ENCODE data around the gene MUC12. TPM values are rescaled to one million over a fixed set of nuclear protein-coding genes. Genes with fewer than 3 reads are reported as not detected.

Gene MUC12
- total RNA-seq, 1 donor from 2014 or later: 2.8 TPM

DNA sequence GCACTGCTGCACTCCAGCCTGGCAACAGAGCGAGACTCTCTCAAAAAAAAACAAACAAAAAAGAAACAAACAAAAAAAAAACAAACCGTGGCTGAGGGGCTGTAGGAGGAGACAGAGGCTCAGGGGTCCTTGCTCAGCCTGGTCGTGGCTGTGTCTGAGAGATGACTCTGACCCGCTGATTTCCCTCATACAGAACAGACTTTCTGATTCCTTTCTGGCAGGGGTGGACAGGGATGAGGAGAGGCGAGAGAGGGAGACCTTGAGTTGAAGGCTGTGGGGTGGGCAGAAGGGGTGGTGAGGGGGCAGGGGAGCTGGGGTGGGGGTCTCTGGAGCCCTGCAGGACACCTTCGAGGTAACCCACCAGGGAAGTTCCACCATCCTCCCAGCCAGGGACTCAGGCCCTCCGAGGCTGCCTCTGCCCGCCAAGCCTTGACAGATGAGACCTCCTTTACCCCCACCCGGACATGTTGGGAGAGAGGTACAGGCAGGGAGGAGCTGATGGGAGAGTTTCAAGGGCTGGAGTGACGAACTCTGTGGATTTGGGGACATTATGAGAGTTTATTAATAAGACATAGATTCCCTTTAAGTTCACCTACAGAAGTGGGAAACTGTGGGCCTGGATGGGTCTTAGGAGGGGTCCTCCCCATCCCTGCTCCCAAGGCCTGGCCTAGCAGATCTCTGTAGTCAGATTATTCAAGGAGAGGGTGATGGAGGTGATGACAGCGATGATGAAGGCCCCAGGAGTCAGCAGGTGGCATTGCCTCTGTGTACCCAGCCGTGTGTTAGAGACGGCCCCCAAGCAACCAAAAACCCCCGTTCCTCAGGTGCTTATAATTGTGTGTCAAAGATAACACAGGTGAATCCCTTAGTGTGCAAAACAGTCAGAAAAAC, 2.0 kb downstream of the MUC12 start:
- H4K20me1 ChIP-seq (ENCODE audit: insufficient read depth, low read length): no peaks in the 10 kb centered on the region
- H3K36me3 ChIP-seq (ENCODE audit: insufficient read depth, low read length): no peaks in the 10 kb centered on the region
- H3K27ac Mint-ChIP-seq (ENCODE audit: unreplicated experiment): no peak overlapping the region
- peaks cover 35% of the 10 kb centered on the region for H3K27me3 ChIP-seq (ENCODE audit: insufficient read depth, low read length)
- no peaks in the 10 kb centered on the region for H3K4me1 ChIP-seq (ENCODE audit: insufficient read depth, low read length)
- H3K9me3 ChIP-seq (ENCODE audit: insufficient read depth, low read depth, low read length): peaks cover 4% of the 10 kb centered on the region
- no peak overlapping the region for H3K4me3 Mint-ChIP-seq (ENCODE audit: unreplicated experiment)
- no peak overlapping the region for H3K4me2 ChIP-seq (ENCODE audit: low read length)
- H3K79me2 ChIP-seq (ENCODE audit: insufficient read depth, low read length): no peaks in the 10 kb centered on the region
- FAIRE-seq (no peak), DNase-seq (ENCODE audit: low read depth) (no peak)
- TF ChIP-seq CTCF (IDR thresholded peaks at IDR 0.05; ENCODE audit: insufficient read depth, low read depth, low read length): no peak
- no peak for TF ChIP-seq EZH2 (IDR thresholded peaks at IDR 0.05; ENCODE audit: insufficient read depth, low read length)
- no peak overlapping the region for H3K27ac ChIP-seq (ENCODE audit: low read depth, low read length)
- H3K9ac ChIP-seq (ENCODE audit: low read length): no peak overlapping the region
- peaks cover 21% of the 10 kb centered on the region for H3K9me3 Mint-ChIP-seq (ENCODE audit: unreplicated experiment)
- no peak overlapping the region for H2AFZ ChIP-seq (ENCODE audit: low read depth, low read length)
- no peaks in the 10 kb centered on the region for H3K4me1 Mint-ChIP-seq (ENCODE audit: low read depth, unreplicated experiment)
- no peaks in the 10 kb centered on the region for H3K36me3 Mint-ChIP-seq (ENCODE audit: low read depth, unreplicated experiment)
- peaks cover 69% of the 10 kb centered on the region for H3K27me3 Mint-ChIP-seq (ENCODE audit: low read depth, unreplicated experiment)
- no peak overlapping the region for H3K4me3 ChIP-seq (ENCODE audit: insufficient read depth, low read depth, low read length)

GRCh38 chr7:100972002-100972347, 2.6 kb downstream of the MUC12 start:
- DNase-seq (ENCODE audit: low read depth): no peak
- Mint-ChIP-seq H3K27me3 (ENCODE audit: low read depth, unreplicated experiment) (peaks cover 65% of the 10 kb centered on the region), H3K27ac (ENCODE audit: unreplicated experiment) (no peak overlapping the region), H3K4me3 (ENCODE audit: unreplicated experiment) (no peak overlapping the region), H3K4me1 (ENCODE audit: low read depth, unreplicated experiment) (no peaks in the 10 kb centered on the region), H3K36me3 (ENCODE audit: low read depth, unreplicated experiment) (no peaks in the 10 kb centered on the region), H3K9me3 (ENCODE audit: unreplicated experiment) (peaks cover 21% of the 10 kb centered on the region)
- Histone ChIP-seq H3K27me3 (ENCODE audit: insufficient read depth, low read length) (peaks cover 30% of the 10 kb centered on the region), H3K9me3 (ENCODE audit: insufficient read depth, low read depth, low read length) (peaks cover 4% of the 10 kb centered on the region), H2AFZ (ENCODE audit: low read depth, low read length) (no peak overlapping the region), H3K27ac (ENCODE audit: low read depth, low read length) (no peak overlapping the region), H4K20me1 (ENCODE audit: insufficient read depth, low read length) (no peaks in the 10 kb centered on the region), H3K4me1 (ENCODE audit: insufficient read depth, low read length) (no peaks in the 10 kb centered on the region), H3K4me2 (ENCODE audit: low read length) (no peak overlapping the region), H3K79me2 (ENCODE audit: insufficient read depth, low read length) (no peaks in the 10 kb centered on the region), H3K9ac (ENCODE audit: low read length) (no peak overlapping the region), H3K4me3 (ENCODE audit: insufficient read depth, low read depth, low read length) (no peak overlapping the region), H3K36me3 (ENCODE audit: insufficient read depth, low read length) (no peaks in the 10 kb centered on the region)
- TF ChIP-seq CTCF (IDR thresholded peaks at IDR 0.05; ENCODE audit: insufficient read depth, low read depth, low read length): no peak
- TF ChIP-seq EZH2 (IDR thresholded peaks at IDR 0.05; ENCODE audit: insufficient read depth, low read length): no peak
- FAIRE-seq: no peak

DNA sequence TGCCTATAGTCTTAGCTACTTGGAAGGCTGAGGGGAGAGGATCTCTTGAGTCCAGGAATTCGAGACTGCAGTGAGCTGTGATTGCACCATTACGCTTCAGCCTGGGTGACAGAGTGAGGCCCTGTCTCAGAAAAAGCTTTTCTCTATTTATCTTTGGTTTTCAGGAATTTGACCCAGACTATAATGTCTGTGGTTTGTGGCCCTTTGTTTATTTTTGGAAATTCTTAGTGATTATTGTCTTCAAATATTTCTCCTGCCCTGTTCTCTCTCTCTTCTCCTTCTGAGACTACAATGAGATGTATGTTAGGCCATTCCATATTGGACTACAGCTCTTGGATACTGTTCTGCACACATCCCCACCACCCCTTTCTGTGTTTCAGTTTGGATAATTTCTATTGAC, 4.7 kb downstream of the MUC12 start:
- Histone ChIP-seq H3K4me3 (ENCODE audit: insufficient read depth, low read depth, low read length) (no peak overlapping the region), H3K27ac (ENCODE audit: low read depth, low read length) (no peak overlapping the region), H3K27me3 (ENCODE audit: insufficient read depth, low read length) (peaks cover 16% of the 10 kb centered on the region), H3K36me3 (ENCODE audit: insufficient read depth, low read length) (no peaks in the 10 kb centered on the region), H3K9me3 (ENCODE audit: insufficient read depth, low read depth, low read length) (peaks cover 4% of the 10 kb centered on the region), H4K20me1 (ENCODE audit: insufficient read depth, low read length) (no peaks in the 10 kb centered on the region), H3K79me2 (ENCODE audit: insufficient read depth, low read length) (no peaks in the 10 kb centered on the region), H3K4me2 (ENCODE audit: low read length) (no peak overlapping the region), H2AFZ (ENCODE audit: low read depth, low read length) (no peak overlapping the region), H3K9ac (ENCODE audit: low read length) (no peak overlapping the region), H3K4me1 (ENCODE audit: insufficient read depth, low read length) (no peaks in the 10 kb centered on the region)
- TF ChIP-seq EZH2 (IDR thresholded peaks at IDR 0.05; ENCODE audit: insufficient read depth, low read length) (no peak), CTCF (IDR thresholded peaks at IDR 0.05; ENCODE audit: insufficient read depth, low read depth, low read length) (no peak)
- Mint-ChIP-seq H3K36me3 (ENCODE audit: low read depth, unreplicated experiment) (no peaks in the 10 kb centered on the region), H3K9me3 (ENCODE audit: unreplicated experiment) (peaks cover 21% of the 10 kb centered on the region), H3K4me3 (ENCODE audit: unreplicated experiment) (no peak overlapping the region), H3K27ac (ENCODE audit: unreplicated experiment) (no peak overlapping the region), H3K27me3 (ENCODE audit: low read depth, unreplicated experiment) (peaks cover 55% of the 10 kb centered on the region), H3K4me1 (ENCODE audit: low read depth, unreplicated experiment) (no peaks in the 10 kb centered on the region)
- peak; percentile 31 for DNase-seq (ENCODE audit: low read depth)
- FAIRE-seq: no peak

Measured in astrocyte (in vitro differentiated cells and primary cell).